NCI-H128 (cell line): Measurements from ENCODE around the gene WEE1.
A peak's percentile ranks its signal among the peaks of the same experiment; 100 is the strongest.
"Not testable (repeated sequence)": the region's sequence is repeated elsewhere in the genome, so short reads cannot be mapped to it uniquely, and the experiment has no call there.

Experiments
- DNase-seq: peaks from one replicate; lab custom pipeline; 2025; ENCODE audit not compliant: unreplicated experiment; lab: John Stamatoyannopoulos, UW

Gene WEE1

DNA sequence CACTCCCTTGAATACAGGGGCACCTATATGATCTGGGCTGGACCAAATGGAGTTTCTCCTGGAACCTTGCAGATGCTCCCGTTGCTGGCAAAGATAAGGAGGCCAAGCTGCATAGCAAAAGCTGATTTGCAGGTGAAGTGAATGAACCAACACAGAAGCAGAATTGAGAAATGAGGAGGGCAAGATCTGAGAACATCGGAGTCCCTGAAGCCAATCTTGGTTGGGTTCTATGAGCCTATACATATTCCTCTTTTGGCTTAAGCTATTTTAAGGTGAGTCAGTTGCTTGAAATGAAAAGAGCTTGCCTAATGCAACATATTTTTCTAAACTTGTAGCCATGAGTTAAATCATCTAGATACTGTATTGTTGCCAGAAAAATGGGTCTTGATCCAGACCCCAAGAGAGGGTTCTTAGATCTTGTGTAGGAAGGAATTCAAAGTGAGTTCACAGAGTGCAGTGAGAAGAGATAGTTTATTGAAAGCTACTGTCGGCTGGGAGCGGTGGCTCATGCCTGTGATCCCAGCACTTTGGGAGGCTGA, 23.5 kb downstream of the WEE1 start:
- no peak for DNase-seq

DNA sequence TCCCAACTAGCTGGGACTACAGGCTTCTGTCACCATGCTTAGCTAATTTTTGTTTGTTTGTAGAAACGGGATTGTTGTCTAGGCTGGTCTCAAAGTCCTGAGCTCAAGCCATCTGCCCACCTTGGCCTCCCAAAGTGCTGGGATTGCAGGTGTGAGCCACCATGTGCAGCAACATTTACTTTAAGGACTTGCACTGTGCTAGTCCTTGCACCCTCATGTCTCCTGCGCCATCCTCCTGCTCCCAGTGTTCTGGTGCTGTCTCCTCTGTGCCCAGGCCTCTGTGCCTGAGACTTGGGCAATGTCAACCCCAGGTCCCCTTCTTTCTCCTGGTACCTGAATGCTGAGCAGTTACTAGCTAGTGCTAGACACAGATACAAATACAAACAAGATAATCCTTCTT, 26.7 kb downstream of the WEE1 start:
- DNase-seq = no peak

DNA sequence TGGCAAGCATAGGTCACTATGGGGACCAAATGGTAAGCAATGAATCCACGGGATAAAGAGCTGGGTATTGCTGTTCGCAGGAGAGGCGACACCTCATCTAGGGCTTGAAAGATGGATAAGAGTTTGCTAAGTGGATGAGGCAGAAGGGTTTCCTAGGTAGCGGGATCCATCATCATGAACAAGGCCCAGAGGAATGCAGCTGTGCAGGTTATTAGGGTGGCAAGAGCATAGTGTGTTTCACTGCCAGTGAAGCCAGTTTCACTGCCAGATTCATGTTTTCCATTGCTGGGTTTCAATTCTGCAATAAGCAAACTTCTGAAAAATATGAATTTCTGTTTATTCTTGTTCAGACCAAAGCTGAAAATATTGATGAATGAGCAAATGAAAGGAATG, 27.2 kb downstream of the WEE1 start:
- no peak for DNase-seq

DNA sequence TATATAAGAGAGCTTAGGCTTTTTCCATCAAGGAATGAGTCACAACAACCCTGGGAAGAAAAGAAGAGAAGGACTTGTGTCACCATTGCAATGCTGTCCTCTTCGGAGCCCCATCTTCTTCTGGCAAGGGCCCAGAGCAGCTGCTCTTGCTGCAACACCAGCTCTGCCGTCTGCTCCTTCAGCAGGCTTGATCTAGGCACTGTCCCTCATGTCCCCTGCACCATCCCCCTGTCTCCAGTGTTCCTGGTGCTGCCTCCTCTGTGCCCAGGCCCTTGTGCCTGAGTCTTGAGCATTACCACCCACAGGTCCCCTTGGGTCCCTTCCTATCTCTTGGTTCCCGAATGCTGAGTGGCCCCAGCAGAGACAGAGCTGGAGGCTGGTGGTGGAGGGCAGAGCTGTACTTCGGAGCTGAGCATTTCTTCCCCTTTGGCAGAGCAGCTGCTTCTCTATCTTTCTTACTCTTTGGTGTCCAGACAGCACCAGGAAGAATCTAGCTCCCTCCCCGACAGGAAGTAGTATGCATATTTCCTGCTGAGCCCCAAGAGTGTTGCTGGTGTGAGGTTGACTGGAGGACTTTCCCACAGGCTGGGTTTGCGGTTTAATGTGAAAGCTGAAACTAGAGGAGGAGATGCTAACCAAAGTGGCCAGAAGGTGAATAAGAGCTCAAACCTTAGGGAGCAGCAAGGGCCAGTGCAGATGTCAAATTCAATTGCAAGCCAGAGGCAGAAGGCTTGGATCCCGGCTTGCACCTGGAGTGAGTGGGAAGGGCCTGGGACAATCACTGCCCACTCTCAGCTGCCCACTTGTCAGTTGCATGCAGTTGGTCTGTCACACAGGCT, 27.8 kb downstream of the WEE1 start:
- no peak for DNase-seq

DNA sequence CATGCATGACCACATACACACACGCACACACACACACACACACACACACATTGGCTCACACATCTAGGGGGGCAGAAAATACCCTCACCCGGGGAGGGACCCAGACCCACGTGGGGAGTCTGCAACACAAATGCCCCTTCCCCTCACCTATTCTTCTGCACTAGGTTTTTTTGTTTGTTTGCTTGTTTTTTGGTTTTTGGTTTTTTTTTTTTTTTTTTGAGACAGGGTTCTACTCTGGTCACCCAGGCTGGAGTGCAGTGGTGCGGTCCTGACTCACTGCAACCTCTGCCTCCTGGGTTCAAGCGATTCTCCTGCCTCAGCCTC, 28.4 kb downstream of the WEE1 start:
- DNase-seq = no peak

DNA sequence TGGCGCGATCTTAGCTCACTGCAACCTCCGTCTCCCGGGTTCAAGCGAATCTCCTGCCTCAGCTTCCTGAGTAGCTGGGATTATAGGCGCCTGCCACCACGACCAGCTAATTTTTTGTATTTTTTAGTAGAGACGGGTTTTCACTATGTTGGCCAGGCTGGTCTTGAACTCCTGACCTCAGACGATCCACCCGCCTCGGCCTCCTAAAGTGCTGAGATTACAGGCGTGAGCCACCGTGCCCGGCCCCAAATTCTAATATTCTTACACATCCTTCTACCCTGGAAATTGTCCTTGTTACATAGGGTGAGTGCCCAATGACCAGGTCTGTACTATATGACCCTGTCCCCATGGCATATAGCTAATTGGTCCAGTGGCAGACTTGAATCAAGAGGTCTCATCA, 29.7 kb downstream of the WEE1 start:
- not testable (repeated sequence) for DNase-seq

DNA sequence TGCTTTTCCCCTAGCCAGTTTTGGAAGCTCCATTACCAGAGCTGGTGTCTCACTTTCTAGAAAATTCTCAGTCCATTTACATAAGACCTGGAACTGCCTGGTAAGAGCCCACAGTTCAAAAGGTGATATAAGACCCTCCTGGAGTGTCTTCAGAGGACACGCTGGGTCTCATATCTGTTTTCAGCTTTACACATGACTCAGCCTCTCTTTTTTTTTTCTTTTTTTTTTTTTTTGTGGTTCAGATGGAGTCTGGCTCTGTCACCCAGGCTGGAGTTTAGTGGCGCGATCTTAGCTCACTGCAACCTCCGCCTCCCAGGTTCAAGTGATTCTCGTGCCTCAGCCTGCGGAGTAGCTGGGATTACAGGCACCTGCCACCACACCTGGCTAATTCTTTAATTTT, 30.7 kb downstream of the WEE1 start:
- no peak for DNase-seq

DNA sequence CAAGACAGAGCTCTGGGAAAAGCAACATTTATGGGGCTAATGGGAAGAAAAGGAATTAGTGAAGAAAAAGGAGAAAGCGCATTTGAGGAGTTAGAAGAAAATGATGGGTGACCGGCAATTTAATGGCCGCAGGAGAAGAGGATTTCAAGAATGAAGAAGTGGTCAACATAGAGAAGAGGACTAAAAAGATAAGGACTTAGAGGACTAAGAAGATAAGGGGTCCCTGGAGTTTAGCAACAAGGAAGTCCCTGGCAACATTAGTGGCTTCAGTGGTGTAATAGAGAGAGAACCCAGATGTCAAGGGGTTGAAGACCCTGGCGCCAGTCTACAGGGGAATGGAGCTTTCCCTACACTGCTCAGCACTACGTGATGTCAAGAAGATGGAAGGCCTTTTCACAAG, 32.3 kb downstream of the WEE1 start:
- no peak for DNase-seq

DNA sequence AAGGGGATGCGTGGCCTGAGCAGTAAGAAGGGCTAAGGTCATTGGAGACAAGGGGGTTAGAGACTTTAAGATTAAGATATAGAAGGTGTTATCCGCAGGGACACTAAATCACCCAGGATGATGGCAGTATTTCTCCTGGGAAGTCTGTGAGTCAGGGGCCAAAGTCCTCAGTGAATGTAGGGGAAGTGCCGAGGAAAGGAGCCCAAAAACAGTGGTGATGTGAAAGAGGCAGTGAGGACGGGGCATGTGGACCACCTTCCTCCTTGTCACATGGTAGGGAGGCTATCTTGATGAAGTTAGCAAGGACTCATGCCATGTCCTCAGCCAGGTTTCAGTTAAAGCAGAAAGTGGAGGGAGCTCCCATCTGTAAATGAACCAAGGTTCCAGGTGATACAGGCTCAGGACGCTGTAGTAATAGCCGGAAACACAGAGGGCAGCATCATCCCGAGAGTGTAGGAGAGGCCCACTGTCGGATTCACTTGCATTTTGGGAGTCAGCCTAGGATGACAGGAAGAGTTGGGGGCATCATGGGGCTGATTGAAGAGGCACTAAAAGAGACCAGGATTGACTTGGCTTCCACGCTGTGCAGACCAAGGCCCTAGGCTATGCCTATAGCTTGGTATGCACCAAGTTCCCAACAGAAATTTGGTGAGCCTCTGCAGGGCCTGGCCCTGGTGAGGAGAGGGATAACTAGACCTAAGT, 33.5 kb downstream of the WEE1 start:
- no peak for DNase-seq

DNA sequence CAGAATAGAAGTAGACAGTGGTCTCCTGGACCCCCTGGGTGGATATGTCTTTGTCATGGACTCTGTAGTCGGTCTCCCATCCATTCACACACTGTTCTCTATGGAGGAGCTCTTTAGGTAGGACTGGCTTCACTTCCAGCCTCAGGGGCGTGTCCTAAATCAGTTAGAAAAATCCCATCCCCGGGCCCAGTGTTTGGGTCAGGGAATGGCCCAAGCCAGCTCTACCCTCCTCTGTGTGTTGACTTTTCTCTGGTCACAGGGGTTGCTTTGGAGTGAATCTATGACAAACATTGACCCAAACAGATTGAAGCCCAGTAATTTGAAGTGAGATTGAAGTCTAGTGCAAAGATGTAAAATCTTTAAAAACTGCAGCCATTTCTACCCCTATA, 34.0 kb downstream of the WEE1 start:
- DNase-seq = no peak

DNA sequence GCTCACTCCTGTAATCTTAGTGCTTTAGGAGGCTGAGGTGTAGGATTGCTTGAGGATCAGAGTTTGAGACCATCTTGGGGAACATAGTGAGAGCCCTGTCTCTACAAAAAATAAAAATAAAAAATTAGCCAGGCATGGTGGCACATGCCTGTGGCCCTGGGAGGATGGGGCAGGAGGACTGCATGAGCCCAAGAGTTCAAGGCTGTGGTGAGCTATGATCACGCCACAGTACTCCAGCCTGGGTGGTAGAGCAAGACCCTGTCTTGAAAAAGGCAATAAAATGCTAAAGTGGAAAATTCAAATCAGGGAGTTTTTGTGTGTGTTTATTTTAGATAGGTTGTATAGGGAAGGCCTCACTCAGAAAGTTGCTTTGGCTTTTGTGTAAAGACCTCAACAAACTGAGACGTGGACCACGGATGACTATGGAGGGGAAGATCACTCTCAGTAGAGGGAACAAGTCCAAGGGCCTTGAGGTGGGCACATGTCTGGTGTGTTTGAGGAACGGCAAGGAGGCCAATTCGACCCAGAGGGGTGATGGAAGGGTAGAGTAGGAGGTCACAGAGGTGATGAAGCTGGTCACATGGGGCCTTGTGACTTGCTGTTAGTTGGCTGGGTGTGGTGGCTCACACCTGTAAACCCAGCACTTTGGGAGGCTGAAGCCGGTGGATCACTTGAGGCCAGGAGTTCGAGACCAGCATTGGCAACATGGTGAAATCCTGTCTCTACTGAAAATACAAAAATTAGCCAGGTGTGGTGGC, 35.7 kb downstream of the WEE1 start:
- DNase-seq = no peak

DNA sequence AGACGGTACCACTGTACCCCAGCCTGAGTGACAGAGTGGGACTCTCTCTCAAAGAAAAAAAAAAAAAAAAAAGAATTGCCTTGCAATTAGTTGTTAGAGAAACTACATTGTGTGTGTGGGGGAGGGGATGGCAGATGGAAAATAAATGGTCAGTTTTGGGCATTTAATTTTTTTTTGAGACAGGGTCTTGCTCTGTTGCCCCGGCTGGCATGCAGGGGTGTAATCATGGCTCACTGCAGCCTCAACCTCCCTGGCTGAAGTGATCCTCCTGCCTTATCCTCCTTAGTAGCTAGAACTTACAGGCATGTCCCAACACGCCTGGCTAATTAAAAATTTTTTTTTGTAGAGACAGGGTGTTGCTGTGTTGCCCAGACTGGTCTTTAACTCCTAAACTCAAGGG, 36.4 kb downstream of the WEE1 start:
- no peak for DNase-seq

DNA sequence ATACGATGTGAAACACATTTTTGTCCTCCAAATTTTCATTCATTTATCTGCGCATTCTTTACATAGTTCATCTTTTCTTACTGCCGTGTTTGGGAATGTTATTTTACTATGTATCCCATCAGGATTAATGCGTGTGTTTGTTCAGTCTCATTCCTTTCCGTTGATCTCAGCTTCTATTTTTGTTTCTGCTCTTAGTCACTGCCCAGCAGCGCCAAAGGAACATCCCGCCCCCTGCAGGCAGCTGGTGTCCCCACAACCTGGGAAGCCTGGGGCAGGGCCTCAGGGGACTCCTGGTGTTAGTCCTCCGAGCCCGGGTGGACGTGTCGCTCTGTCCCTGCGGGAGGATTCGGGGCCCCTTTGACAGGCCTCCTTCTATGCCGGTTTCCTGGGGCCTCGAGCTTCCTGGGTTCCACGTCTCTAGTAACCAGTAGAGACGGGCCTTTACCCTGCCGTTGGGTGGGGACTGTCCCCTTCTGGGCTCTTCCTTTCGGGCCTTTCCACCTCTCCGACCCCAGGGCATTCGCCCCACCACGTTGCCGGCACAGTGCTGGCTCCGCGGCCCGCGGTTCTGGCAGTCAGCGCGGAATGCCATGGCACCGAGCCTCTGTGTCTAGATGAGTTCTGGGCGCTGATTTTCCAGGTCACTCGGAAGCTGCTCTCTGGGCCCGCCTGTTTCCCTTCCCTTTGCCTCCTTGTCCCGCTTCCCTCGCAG, 39.8 kb downstream of the WEE1 start:
- peak; percentile 78 for DNase-seq

DNA sequence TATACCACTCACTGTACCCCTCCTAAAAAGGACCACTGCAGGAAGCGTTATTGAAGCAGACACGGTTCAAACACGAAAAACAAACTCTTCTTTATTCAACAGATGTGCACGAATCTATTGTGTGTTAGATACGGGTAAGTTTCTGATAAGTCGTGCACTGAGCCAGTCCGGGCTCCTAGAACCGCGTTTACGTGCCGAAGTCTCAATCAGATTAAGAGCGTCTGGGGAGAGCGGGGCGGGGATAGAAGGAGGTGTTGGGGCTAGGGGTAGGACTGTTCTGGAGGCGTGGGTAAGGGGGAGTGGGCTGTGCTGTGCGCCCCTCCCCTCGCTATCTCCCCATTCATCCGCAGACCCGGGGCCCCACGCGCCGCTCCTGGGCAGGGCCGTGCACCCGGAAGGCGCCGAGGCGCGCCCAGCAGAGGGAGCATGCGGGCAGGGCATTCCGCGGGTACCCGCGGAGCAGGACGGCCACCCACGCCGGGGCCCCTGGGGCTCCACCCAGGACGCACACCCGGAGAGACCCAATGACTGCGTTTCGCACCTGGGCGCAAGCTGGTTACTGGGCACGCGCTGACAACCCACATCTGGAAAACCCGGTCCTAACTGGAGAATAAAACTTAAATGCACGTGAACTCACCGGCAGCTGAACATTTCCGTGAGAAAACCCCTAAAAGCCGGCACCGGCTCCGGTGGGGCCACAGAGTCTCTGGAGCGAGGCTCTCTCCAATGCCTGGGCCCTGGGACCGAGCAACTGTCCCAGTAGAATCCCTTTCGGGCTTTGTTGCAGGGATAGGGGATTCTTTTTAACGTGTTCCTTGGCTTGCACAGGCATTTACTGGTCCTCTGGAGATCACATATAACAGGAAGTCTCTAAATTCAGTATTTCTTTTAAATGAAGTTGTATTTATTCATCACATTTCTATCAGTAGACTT, 40.6 kb downstream of the WEE1 start:
- DNase-seq = no peak

DNA sequence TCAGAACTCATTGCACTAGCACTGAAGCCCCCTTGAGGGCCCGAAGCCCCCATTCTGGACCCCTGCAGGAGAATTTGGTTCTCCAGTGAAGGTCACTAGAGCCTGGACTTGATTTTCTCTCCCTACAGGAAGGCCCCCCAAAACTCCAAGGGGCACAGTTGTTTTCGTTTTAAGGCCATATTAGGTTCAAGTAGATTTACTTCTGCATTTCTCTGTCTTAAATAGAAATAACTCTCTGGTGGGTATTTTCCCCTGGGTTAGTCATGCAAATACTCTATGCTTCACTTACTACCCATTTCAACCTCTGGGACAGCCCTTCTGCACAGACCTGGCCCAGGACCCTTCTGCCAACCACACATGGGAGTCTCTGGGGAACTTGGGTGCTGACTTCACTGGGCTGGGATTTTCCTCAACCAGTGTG, 41.6 kb downstream of the WEE1 start:
- DNase-seq = no peak

DNA sequence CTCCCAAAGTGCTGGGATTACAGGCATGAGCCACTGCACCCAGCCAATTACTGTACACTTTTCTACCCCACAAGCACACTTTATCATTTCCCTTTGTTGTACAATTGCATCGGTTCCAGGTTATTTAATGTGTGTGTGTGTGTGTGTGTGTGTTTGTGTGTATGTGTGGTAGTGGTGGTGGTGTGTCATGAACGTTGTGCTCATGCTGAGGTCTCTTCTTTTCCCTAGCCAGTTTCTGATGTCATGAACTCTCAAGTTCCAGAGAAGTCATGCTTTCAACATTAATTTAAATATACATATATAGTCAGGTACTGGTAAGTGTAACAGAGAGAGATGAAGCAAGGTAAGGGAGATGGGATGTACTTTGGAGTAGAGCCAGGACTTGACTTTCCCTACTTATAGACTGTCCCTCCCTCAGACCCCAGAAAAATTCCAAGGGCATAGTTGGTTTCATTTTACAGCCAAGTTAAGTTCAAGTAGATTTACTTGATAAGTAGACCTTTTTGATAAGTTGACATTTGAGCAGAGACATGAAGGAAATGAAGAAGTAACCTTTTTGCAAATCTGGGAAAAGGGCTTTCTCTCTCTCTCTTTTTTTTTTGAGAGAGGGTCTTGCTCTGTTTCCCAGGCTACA, 42.7 kb downstream of the WEE1 start:
- no peak for DNase-seq

DNA sequence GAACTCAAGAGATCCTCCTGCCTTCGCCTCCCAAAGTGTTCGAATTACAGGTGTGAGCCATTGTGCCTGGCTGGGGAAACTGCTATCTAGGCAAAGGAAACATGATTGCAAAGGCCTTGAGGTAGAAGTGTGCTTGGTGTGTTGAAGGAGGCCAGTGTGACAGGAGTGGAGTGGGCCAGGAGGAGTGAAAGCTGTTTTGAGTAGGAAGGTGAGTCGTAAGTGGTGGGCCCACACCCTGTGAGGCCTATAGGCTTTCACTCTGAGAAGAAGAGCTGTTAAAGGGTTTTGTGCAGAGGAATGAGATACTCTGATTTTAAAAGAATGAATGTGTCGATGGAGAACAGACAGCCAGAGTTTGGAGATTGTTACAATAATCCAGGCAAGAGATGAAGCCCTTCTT, 43.4 kb downstream of the WEE1 start:
- DNase-seq = no peak

DNA sequence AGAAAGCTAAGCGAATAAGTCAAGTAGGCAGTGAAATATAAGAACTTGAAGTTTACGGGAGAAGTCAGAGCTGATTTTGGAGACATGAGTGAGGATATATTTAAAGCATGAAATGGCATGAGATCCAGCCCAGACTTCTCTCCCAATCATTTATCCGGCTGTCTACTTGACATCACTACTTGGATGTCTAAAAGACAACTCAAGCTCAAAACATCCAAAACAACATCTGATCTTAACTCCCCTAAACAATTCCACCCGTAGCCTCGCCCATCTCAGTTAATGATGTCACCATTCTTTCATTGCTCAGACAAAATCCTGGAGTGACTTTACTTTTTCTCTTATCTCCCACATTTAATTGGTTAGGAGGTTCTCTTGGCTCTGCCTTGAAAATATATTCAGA, 44.5 kb downstream of the WEE1 start:
- DNase-seq = no peak

DNA sequence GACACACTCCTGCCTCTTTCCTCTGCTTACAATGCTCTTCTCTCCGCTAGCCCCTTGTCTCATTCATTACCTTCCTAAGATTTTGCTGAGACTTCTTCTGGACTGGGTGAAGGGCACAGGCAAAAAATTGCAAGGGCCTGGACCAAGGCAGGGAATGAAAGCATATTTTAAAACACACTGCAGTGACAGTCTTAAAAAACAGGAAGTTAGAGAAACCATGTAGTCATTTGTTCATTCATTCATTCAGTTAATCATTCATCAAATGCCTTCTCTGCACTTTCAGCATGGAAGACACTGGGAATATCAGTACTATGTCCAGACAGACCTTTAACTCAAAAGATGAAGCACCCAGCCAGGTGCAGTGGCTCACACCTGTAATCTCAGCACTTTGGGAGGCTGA, 45.5 kb downstream of the WEE1 start:
- no peak for DNase-seq

DNA sequence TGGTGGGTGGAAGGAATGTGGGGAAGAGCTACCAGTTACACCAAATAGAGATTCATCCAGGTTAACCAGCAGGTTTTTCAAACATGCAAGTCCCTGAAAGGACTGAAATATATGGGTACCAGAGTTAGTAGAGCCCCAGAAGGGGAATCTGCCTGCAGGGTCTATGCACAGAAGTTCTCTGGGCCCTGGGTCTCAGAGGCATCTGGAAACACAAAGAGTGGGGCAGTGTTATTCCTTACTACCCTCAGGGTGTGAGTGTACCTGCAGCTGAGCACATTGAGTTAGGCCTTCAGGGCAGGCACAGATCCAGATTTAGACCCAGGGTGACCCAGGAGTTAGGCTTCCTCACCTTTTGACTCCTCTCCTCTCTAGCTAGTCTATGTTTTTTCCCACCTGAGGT, 46.5 kb downstream of the WEE1 start:
- DNase-seq = no peak
